Uterus (tissue), 2 donors: Measurements from ENCODE around the gene PMPCB.

Experiments
- POLR2A ChIP-seq, 2 donors: fragments of 450-650 bp; IDR thresholded peaks; one replicate each; pipeline ENCODE4 v1.6.1; 2016; ENCODE audit warnings: antibody characterized with exemption in 2 of 2, mild to moderate bottlenecking in 1 of 2, moderate library complexity in 1 of 2
- TF ChIP-seq, protein P1 (sequence below), 4 experiments: fragments of 200-600 bp in 2 of 4; fragments of 450-650 bp in 2 of 4; sonication (generic) in 2 of 4; IDR thresholded peaks; one replicate each; pipeline ENCODE4 v1.5.1; 2016 to 2019; ENCODE audit warnings: antibody characterized with exemption in 4 of 4, mild to moderate bottlenecking in 2 of 4, moderate library complexity in 1 of 4

DNA sequence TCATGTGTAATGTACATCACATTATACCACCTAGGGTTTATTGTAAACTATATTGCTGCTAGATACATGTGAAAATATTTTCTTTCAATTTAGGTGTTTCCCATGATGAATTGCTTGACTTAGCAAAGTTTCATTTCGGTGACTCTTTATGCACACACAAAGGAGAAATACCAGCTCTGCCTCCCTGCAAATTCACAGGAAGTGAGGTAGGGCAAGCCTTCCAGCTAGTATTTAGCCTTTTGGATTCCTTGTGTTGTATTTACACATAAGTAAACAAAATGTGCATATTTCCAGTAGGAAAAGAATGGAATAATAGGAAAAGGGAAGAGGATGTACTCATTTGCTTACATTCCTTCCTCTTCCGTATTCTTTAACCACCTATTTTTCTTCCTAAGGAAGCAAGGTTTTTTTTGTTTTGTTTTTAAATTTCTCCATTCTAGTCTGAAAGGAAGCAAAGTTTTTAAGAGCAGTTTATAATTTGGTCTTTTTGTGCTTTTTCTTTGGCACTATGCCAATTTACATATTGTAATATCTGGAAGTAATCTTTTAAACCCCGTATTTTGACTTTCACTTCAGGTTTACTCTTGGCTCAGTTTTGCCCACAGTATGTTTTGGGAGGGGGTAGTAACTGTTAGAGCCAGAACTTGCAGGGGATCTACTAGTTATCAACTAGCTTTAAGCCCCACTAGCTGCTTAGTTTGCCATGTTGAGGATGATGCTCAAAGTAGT is 10.4 kb downstream of the PMPCB start:
- TF ChIP-seq, protein P1, sequence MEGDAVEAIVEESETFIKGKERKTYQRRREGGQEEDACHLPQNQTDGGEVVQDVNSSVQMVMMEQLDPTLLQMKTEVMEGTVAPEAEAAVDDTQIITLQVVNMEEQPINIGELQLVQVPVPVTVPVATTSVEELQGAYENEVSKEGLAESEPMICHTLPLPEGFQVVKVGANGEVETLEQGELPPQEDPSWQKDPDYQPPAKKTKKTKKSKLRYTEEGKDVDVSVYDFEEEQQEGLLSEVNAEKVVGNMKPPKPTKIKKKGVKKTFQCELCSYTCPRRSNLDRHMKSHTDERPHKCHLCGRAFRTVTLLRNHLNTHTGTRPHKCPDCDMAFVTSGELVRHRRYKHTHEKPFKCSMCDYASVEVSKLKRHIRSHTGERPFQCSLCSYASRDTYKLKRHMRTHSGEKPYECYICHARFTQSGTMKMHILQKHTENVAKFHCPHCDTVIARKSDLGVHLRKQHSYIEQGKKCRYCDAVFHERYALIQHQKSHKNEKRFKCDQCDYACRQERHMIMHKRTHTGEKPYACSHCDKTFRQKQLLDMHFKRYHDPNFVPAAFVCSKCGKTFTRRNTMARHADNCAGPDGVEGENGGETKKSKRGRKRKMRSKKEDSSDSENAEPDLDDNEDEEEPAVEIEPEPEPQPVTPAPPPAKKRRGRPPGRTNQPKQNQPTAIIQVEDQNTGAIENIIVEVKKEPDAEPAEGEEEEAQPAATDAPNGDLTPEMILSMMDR (IDR thresholded peaks at IDR 0.05) = no peak
- TF ChIP-seq POLR2A (IDR thresholded peaks at IDR 0.05) = no peak
